GM21390 (cell line): ENCODE data around the gene RETN.

Source experiments
- ATAC-seq: cut with Tn5 transposase; IDR thresholded peaks from one replicate; pipeline ENCODE4 v1.9.1; 2021; ENCODE audit not compliant: unreplicated experiment

RETN gene, protein sequence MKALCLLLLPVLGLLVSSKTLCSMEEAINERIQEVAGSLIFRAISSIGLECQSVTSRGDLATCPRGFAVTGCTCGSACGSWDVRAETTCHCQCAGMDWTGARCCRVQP

DNA sequence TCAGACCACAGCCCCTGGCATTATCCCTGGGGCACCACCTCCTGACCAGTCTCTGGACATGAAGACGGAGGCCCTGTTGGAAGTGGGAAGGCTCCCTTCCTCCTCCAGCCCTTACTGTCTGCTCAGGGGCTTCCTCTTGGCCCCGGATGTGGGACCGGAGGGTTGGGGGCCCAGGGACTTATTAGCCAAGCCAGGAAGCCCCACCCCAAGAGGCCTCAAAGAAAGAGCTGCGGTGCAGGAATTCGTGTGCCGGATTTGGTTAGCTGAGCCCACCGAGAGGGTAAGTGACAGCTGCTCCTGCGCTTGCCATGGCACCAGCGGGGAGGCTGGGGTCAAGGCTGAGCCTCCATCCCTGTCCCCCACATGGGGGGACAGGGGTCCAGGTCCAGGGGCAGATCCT, at the start of gene RETN:
RETN (plus strand) TSS at position 208 of the 400 bp plus-strand sequence. CDS start 278 bp downstream, outside the sequence.
- ATAC-seq: no peak

DNA sequence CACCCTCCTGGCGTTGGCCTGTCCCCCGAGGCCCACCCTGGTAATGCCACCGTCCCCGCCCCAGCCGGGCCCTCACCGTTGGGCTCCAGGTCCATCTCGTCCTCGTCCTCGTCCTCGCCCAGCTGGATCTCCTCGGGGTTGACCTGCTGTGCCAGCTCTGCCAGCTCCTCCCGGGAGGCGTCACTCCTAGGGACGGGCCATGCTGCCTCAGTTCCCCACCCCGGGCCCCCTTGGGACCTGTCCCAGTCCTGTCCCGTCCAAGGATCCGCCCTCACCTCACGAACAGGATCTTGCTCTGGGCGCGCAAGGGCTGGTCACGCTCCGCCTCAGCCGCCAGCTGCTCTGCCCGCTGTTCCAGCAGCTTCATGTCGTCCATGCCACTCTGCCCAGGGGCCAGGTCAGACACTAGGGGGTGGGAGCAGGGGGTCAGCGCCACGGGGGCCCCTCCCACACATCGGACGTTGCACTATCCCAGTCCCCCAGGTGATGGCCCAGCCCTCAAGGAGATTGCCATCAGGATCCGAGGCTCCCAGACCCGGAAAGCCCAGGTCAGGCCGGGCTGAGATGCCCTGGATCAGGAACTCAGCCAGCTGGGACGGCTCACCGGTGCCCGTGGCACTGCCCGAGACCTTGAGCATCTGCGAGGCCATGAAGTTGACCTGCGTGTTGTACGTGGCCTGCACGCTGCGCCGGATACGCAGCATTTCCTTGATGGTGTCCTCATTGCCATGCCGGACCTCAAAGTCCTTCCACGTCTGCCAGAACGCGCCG, 49.0 kb upstream of the RETN start:
- no peak for ATAC-seq

DNA sequence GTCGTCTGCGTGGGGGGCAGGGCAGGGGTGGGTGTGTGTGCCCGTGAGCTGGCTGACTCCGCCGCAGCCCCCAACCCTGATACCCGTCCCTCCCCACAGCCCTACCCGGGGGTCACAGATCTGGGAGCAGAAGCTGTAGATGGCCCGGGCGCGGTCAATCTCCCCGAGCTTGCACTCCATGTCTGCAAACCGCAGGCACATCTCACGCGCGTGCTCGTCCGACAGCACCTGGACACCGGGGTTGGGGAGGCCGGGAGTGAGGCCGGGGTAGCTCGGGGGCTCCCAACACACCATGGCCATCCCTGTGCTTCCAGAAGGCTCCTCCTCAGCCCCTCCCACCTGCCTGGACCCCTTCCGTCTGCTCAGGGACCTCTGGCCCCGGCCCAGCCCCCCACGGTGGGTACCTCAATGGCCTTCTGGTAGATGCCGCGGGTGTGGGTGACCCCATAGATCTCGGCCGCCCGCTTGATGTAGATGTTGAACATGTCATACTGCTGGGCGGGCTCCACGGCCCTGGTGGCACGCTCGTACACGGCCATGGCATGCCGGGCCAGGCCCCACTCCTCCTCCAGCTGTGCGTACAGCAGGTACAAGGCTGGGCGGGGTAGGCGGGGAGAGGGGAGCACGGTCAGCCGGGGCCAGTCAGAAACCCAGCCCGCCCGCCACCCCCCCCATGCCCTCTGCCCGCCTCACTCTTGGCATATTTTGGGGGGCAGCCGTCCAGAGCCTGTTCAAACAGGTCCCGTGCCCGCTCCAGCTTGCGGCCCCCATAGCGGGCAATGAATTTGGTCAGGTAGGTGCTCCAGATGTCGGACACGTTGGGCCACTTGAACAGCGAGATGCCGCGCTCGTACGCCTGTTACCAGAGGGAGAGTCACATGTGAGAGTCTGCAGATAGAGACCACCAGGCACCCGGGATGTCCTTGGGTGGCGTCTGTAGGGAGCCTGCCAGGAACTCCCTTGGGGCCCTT, 48.1 kb upstream of the RETN start:
- ATAC-seq: no peak

DNA sequence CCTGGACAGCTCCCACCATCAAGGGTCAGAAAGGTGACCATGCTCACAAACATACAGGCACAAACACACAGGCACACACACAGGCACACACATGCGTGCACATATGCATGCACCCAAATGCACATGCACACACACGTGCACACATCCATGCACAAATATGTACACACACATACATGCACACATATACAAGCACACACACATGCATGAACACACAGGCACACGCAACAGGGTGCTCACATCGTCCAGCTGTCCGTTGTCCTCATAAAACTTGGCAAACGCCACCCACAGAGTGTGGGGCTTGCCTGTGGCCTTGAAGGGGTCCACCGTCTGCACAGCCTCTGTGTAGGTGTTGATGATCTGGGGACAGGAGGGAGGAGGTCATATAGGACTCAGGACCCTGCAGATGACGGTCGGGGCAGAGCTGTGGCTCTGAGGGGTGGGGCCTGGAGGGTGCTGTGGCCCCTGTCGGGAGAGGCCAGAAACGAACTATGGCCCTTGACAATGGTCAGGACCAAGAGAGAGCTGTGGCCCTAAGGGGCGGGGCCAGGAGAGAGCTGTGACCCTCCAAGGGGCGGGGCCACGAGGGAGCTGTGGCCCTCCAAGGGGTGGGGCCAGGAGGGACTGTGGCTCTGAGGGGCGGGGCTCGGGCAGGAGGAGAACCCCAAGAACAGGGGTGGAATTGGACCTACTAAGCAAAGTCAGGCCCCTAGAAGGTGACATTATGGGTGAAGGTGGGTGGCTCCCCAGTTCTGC, 45.7 kb upstream of the RETN start:
- no peak for ATAC-seq

- no peak for ATAC-seq
These were observed 44.9 kb upstream of the RETN start for GRCh38 chr19:7623725-7624603.

DNA sequence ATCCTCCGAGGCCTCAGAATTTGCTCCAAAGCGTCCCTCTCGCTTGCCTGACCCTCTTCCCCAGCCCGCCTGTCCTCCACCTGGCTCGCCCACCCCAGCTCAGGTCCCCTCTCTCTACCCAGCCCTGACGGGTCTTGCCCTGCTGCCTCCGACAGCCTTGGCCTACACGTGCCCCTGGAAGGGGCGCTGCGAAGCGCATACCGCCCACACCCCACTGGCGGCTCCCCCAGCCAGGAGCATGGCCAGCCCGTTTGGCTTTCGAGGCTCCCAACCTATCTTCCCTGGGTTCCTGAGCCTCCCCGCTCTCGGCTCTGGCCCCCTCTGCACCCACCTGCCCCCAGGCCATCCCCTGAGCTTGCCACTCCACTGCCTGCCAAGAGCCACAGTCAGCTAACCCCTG, 44.0 kb upstream of the RETN start:
- no peak for ATAC-seq

- ATAC-seq: no peak
These were observed 43.0 kb upstream of the RETN start for GRCh38 chr19:7625763-7626372.

DNA sequence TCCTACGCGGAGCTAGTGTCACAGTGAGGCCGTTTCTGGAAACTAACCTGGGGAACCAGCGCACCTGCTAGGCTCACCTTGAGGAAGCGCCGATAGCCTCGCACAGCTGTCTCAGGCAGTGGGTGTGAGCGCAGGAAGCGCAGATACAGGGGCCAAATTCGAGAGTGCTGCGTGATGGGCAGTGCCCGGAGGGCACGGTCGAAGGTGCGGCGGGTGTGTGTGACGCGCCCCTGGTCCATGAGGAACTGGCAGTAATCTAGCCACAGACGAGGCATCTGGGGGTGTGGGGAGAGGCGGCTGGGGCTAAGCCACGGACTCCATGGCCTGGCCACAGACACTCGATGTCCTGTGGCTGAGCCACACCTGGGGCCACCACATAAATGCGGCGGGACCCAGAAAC, 41.7 kb upstream of the RETN start:
- no peak for ATAC-seq

DNA sequence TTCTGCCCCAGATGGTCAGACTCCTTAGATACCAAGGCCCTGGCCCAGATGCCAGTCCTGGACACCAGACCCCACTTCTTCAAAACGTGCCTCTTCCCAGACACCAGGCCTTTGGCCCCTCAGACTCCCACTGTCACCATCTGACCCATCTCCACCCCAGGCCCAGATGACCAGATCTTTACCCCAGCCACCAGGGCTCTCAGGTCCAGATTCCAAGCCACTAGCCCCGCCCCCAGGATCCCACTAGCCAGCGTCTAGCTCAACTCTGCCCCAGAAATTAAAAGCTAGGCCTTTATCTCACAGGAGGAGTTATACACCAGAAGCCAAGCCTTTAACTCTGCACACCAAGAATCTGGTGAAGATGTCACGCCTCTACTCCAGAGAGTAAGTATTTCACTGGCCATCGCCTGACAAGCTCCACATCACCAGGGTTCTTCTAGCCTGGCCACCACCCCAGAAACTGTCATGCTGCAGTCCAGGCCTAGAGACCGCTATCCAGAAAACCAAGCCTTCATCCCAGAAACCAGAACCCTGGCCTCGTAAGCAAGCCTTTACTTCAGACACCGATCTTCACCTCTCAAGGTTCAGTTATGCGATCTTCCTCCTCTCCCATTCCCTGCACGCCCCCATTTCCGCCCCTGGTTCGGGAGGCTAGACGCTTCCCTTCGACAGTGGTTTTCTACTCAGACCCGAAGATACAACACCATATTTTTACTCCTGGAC, 40.1 kb upstream of the RETN start:
- ATAC-seq: no peak

- peak; percentile 88 for ATAC-seq
These were observed 39.3 kb upstream of the RETN start, which contains the start of the genes PET100 and XAB2 for GRCh38 chr19:7629347-7630054. PET100 (plus strand) TSS chr19:7629793; CDS start chr19:7629834, 41 bp downstream. XAB2 (minus strand) TSS chr19:7629545; CDS start chr19:7629527, 18 bp downstream.

- no peak for ATAC-seq
These were observed 37.3 kb upstream of the RETN start for GRCh38 chr19:7631577-7631976.

DNA sequence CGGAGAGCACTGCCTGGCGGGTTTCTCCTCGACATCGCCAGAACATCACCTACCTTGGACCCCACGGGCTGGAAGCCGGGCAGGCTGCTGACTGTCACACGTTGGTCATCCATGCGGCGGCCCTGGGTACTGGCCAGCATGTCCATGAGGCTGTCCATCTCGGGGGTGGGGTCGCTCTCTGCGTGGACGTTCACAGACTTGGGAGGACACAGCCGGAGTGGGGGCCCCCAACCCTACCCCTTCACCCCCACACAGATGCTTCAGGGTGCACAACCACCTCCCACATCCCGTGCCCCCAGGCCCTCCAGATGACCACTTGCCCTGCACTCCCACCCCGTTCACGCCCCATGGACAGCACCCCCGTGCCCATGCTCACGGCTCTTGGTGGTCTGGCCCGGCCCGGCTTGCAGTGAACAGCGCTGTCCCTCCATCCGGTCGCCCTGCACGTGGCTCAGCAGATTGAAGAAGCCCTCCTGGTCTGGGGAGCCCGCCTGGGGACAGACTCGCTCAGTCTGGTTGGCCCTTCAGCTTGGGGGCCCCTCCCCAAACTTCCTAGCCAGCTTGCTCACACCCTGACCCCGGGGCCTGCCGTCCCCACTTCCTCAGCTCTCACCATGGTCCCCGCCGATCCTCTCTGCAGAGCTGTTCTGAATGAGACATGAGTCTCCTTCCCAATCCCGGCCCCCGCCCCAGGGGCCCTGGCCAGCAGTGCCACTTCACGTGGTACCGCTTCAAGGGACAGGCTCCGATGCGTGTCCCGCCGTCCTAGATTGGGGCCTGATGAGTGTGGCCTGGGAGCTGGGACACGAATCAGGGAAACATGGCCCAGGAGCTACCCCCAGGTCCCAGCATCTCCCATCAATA, 36.3 kb upstream of the RETN start:
- no peak for ATAC-seq

DNA sequence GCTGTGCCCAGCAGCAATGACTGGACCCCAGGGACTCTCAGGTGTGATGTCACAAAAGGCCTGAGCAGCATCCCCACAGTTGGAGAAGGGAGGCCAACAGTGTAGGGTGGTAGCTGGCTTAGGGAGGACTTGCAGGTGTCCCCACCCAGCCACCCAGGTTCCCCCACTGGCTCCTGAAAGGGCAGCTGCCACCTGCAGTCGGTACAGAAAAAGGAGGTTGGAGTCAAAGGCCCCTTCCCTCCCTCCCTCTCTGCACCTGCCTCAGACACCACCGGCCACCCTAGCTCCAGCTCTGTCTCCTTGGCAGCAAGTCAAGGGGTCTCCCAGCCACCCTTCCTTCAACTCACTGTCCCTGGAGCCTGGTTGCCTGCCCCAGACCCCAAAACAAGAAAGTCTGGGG, 35.2 kb upstream of the RETN start, which contains the start of gene PCP2:
PCP2 (minus strand) TSS at position 22 of the 400 bp plus-strand sequence. CDS start 262 bp downstream, outside the sequence.
- ATAC-seq: no peak

DNA sequence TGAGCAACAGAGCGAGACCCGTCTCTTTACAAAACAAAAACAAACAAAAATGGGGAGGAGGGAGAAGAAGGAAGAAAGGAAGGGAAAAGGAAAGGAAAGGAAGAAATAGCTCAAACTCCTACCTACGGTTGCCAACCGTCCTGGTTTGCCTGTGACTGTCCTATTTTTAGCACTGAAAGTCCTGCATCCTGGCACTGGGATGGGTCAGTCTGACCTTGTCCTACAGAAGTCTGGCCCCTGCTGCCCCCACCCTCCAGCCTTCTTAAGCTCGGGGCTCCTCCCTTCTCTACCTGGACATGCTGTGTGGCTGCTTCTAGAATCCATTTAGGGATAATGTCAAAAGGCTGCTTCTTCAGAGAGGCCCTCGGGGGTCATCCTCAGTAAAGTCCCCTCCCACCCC, 33.2 kb upstream of the RETN start:
- ATAC-seq: no peak

DNA sequence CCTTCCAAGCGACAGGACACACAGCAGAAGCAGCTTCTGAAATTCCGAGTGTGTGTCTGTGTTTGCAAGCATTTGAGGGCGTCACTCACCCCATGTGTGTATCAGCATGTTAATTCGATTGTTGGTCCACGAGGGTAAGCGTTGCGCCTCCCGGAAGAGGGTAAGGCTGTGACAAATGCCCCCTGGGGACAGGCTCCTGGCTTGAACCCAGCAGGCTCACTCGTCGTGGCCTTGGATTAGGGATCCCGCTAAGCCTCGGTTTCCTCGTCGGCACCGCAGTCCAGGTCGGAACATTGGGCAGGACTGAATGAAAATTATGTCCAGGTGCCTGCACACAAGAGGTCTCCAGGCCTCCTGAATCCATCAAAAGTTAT, 32.5 kb upstream of the RETN start:
- ATAC-seq: no peak

- ATAC-seq: peak; percentile 60
These were observed 32.0 kb upstream of the RETN start, which contains the start of gene STXBP2 for GRCh38 chr19:7636691-7637373. STXBP2 (plus strand) TSS chr19:7637110; CDS start chr19:7637150, 40 bp downstream.
